HT-29 (cell line): ENCODE data around the gene COX7A2L. TPM values are rescaled to one million over a fixed set of nuclear protein-coding genes. Genes with fewer than 3 reads are reported as not detected.
"Not testable (repeated sequence)": the region's sequence is repeated elsewhere in the genome, so short reads cannot be mapped to it uniquely, and the experiment has no call there.

Experiments used
- DNase-seq: peaks from one replicate; pipeline ENCODE4 v3.0.0-alpha.2; 2015; ENCODE audit warnings: low spot score
- total RNA-seq: library from RNA; depleted of rRNA; stranded (reverse); fragments of >200 nt; shearing (Covaris generic); gene quantifications from 2 replicates; pipeline ENCODE4 v1.2.3, GENCODE V29; 2014

COX7A2L gene
- total RNA-seq, 1 experiment from 2014 or later: 89.7 TPM

DNA sequence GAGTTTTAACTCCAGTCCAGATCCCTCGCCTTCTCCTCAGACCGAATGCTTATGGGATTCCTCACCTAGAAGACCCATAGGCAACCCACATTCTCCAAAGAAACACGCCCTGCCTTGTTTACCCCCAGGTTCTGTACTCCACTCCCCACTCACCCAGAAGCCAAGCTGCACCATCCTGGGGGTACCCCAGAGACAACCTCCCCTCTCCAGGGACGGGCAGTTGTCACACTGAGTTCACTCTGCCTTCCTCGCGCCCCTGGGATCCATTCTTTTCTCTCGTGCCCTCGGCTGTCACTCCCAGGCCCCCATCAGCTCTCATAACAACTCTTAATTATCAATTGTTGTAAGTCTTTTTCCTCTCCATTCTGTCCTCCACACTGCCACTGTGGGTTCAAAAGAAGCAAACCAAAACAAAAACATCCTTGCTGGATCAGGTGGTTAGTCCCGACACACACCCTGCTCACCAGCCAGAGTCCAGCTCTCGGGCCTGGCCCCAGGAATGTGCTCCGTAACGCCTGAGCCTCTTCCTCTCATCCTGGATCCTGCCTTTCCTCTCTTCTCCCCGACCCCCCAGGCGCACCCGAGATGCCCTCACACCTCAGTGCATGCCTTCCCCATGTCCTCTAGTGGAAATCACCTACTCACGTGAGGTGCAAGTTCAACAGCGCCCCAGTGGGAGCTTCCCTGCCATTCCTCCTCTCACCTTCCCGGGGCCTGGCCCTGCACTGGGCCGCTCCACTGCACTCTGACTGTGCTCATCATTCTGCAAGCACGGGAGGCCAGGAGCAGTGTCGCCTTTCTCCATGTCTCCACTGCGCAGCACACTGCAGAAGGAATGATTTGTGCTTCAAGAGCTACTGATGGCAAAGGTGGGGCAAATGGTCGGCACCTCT is 20.7 kb downstream of the COX7A2L start:
- no peak for DNase-seq

DNA sequence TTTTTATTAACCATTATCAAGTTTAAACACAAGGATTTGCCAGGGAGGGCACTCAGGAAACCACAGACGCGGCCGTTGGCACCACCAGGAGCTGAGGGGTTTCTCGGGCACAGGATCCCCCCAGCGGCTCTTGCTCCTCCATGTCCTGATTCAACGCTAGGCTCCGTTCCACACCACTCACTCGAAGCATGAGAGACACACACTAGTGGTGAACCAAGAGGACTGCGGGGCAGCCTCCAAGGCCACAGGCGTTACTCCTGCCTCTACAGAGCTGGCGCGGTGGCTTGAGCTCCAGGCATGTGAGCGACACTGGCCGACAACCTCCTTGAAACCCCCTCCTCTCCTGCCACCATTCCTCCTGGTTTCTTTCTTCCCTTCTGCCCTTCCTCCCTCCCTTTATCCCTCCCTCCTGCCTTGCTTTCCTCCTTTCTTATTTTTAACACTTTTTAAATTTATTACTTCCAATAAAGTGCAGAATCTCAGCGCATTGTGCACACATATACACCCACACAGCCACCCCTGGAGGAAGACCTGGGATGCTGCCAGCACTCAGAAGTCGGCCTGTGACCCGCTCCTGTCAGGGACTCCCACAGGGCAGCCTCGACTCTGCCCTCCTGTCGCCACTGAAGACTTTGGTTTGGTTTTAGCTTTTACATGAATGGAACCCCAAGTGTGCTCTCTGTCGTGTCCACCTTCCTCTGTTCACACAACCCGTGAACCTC is 21.7 kb downstream of the COX7A2L start:
- DNase-seq: peak; percentile 36

DNA sequence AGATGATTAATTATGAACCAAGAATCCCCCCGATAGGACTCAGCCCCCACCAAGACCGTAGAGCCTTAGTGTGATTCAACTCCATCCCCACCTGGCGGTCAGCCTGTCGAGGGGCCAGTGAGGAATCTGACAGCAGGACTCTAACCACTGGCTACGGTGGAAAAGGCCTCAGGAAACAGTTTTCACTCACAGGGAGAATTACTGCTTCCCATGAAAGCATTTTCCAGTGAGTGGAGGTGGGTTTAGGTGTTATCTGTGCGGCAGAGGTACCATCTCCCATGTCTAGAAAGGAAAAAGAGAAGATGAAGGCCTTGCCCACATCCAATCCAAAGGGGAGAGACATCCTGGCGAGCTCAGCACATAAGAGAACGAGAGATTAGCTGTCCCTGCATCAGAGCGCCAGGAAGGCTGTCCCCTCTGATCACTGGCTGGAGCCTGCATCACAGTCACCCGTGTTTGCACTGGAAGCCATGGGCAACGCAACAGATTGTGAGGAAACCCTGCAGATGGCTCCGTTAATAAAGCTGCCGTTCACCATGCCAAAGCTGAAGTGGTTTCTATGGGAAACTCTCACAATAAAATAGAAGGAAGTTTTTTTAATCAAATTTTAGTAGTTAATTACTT is 22.3 kb downstream of the COX7A2L start:
- no peak for DNase-seq

DNA sequence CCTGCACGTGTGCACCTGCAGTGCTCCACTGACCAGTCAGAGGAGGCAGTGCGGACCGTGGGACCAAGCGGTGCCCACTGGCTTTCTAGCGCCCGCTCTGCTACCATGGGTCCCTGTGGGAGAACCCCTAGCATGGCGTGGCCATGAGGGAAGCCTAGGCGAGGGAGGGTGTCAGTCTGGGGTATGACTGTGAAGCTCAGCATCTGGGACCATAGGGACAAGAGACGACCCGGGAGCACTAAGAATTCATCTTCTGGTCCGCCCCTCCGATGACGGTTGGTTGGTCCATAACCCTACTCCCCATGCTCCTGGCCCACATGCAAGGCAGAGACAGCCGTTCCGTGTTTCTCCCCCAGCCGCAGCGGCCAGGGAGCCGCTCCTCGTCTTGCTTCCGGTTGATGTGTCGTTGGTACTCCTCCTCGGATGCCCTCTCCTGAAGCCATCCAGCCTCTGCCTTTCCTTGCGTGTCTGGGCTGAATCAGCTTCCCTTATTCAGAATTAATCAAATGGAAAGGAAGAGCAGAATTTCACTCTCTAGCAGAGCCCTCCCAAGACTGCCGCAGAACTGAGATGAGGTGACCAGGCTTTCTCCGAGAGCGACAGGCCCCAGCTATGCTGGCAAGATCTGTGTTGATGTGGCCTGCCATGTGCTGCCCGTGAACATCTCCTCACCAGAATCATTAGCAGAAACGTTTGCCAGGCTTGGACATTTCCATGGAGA is 23.0 kb downstream of the COX7A2L start:
- DNase-seq: no peak

DNA sequence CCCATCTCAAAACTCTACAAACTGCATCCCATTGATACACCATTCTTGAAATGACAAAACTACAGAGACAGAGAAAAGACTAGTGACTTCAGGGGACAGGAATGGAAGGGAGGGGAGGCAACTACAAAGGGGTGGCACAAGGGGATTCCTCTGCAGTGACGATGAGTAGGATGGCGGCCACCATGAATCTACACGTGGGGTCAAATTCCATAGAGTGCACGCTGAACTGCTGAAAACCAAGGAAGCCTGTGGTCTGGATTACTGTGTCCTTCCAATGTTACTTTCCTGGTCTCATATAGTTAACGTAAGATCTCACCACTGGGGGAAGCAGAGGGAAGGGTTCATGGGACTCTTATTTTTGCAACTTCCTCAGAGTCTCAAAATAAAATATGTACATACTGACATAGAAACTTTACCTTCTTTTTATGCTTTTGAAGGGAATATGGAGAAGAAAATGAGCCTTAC is 23.6 kb downstream of the COX7A2L start:
- no peak for DNase-seq

DNA sequence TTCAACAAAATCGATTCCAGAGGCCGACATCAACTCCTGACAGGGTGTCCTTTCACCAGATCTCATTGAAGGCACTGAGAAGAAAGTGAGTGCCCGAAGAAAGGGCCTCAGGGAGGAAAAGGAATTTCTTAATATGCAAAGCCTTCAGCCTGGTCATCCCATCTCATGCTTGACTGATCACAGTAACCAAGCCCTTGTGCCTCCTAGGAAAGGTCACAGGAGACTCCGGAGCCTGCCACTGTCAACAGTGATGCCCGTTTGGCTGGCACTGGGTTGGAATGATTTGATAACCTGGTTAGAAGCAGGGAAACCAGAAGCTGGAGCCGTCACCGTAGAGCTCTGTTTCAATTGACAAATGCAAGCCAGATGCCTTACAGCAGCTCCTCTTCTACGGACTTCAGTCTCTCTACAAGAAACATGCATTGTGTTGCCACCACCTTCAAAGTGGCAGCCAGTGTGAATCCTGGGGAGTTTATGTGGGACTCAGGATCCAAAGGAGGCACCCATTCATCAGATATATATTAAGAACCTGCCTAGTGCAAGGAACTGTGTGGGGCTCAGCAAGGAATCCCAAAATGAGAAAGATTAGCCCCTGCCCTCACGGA is 24.6 kb downstream of the COX7A2L start:
- no peak for DNase-seq

DNA sequence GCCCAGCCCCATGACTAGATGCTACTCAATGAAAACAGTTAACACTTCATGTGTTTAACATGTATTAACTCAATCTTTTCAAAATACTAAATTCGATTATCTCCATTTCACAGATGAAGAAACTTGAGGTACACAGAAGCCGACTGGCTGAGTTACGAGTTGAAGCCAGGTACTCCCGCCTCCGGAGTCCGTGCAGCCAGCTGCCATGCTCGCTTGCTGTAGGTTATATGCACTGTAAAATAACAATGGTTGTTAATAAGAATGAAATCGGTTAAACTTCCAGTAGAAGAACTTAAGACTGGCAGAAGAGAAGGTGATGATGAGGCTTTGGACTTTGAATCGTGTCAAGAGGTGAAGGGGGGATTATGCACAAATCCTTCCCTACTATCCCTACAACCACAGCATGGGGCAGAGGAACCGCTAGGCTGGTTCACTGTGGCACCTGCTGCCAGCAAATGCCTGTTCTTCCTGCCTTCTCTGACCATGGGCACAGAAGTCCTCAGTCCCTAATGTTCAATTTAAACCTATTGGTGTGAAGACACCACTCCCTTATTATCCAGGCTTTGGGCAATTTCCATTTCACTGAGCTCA is 25.4 kb downstream of the COX7A2L start:
- DNase-seq: no peak

DNA sequence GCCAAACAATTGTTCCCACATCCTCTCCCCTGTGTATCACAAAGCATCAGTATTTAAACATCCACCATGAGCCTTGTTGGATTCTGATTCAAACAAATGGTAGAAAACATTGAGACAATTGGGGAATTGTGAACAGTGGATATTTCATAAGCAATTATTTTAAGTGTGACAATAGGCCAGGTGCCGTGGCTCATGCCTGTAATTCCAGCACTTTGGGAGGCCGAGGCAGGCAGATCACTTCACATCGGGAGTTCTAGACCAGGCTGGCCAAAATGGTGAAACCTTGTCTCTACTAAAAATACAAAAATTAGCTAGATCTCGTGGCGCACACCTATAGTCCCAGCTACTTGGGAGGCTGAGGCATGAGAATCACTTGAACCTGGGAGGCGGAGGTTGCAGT is 26.2 kb downstream of the COX7A2L start:
- DNase-seq: not testable (repeated sequence)

DNA sequence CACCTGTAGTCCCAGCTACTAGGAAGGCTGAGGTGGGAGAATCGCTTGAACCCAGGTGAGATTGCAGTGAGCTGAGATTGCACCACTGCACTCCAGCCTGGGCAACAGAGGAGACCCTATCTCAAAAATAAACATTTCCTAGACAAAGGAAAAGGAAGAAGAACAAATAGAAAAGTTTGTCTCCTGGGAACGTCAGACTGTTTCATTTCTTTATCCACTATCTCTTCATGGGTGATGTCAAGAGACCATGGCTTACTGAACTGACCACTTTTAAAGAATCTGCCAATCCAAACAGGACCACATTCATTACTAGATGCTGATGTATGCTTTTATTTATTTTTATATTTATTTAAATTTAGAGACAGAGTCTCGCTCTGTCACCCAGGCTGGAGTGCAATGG is 26.8 kb downstream of the COX7A2L start:
- no peak for DNase-seq

DNA sequence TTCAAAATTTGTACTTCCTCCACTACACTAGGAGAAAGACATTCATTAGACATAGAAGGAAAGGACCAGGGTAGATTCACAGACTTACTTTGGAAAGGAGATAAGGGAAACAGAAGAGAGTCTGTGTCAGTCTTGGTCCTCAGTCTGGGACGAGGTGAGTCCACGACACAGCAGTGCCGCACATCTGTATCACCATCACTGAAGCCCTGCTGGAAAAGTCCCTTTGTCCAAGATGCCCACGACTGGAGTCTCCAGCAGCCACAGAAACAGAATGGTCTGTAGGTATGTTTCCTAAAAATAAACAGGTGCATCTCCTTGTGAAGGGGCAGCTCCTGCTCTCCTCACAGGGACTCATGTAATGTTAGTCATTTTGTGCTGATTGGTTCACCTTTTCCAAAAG is 27.4 kb downstream of the COX7A2L start:
- DNase-seq: no peak

DNA sequence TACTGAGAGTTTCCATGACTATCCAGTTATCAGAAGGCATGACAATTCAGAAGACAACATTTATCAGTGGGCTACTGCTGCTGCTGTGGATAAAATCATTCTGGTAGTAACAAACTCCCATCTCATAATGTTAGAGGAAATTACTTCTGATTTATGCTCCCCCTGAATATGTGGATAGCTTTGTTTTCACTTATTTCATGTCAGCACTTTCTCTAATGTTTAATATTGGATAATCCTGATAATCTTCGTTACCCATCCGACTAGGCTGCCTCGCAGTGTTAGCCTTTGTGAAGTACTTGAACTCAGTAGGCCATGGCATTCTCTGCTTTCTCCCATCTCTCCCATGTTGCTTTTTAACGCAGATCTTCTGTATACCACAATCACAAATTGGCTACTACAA is 28.4 kb downstream of the COX7A2L start:
- DNase-seq: no peak

DNA sequence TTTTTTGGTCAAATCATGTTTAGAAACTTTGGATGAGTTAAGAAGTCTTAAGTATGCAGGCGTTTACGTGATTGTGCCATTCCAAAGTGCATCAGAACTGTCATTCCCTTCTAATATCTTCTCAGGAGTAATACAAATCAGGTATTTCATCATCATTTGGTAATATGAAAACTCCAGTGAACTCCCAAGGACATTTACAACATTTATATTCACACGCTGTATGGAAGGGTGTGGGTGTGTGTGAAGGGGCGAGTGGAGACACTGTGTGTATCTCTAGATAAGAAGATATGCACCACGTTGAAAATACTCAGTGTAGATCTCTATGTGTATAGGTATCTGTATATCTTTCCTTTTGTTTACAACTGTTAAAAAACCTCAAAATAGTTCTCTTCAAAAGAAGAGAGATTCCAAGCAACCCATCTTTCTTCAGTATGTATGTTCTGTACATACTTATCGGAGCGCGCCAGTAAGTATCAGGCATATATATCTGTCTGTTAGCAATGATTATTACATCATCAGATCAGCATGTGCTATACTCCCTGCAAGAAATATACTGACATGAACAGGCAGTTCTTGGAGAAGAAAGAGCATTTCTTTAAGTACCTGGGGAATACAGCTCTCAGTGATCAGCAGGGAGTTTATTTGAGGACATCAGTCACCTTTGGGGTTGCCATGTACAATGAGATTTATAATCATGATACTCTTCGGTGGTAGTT is 29.3 kb downstream of the COX7A2L start:
- DNase-seq: no peak

DNA sequence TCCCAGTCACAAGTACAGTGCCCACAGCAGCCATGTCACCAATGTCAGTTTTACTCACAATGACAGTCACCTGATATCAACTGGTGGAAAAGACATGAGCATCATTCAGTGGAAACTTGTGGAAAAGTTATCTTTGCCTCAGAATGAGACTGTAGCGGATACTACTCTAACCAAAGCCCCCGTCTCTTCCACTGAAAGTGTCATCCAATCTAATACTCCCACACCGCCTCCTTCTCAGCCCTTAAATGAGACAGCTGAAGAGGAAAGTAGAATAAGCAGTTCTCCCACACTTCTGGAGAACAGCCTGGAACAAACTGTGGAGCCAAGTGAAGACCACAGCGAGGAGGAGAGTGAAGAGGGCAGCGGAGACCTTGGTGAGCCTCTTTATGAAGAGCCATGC is 31.3 kb downstream of the COX7A2L start:
- DNase-seq: no peak

DNA sequence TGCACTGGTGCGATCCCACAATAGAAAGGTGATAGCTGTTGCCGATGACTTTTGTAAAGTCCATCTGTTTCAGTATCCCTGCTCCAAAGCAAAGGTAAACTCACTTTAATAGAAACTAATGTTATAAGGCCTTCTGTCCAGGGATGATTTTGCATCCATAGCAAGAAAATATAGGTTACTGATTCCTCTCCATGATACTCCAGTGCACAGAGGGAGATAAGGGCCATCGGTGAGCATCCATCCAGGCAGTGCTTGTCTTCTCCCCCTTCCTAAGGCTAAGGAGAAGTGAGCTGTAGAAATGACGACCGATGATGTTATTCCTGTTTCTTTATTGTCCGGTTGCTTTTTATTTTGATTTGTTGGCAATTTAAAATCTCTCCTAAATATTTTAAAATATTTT is 32.1 kb downstream of the COX7A2L start:
- no peak for DNase-seq

DNA sequence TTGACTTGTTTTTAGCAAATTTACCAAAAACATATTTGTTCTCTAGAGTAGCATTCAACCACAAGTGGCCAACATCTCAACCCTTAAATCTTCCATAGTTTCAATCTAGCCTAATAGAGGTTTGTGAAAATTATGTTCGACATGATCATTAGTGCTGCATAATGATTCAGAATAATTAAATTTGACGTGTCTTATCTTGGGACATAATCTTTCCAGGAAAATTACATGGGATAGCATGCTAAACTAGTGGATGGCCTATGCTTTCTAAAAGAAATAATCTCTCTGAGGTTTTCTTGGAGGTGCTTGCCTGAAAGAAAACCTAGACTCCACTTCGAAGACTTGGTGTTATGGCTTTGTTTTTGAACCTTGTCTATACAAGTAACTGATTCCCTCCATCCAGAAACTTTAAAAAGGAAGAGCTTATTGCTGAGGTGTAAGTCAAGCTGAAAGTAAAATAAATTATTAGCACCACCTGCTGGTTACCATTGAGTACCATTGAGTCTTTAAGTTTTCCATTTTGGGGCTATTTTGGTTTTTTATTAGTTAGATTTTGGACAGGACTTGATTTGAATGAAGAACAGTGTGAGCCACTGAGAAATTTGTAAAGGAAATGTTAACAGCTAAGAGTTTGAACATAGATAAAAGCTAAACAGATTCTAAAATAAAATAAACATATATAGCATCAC is 32.7 kb downstream of the COX7A2L start:
- DNase-seq: peak; percentile 36

DNA sequence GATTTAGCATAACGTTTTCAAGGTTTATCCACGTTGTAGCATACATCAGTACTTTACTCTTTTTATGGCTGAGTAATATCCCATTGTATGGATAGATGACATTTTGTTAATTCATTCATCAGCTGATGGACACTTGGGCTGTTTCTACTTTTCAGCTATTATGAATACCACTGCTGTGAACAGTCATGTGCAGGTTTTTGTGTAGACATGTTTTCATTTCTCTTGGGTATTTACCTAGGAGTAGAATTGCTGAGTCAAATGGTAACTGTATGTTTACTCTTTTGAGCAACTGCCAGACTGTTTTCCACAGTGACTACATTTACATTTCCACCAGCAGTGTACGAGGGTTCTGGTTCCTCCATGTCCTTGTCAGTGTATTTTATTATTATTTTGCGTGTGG is 33.9 kb downstream of the COX7A2L start:
- DNase-seq: no peak

DNA sequence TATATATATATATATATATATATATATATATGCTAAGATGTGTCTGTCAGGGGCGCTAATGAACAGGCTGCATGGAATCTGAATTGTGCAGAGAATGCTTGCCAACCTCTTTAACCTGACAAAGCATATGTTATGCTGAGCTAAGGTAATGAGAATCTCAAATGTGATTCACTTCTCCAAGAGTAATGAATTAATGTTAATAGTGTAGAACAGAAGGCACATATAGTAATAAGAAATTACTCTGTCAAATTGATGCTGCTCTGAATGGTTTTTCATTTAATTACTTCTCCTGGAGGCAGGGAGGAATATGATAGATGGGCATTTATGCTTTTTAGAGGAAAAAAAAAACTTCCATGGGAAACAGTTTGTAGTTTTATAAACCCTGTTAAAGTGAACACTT is 35.4 kb downstream of the COX7A2L start:
- DNase-seq: no peak

DNA sequence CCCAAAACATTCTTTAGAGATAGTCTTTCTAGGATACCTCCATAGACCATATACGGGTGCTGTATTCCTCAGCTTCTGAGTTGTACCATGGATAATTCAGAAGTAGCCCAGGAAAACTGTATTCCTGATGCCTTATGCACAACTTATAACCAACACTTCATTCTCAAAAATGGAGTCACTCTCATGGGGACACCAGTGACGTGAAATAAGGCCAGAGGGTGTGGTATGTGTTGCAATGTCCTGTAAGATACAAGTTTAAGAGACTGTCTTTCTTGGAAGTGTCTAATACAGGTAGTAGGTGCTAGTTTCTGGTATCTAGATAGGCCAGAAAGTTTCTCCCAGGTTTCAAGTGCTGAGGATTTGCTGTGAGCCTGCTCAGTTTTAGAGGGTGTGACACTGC is 36.1 kb downstream of the COX7A2L start:
- DNase-seq: no peak

DNA sequence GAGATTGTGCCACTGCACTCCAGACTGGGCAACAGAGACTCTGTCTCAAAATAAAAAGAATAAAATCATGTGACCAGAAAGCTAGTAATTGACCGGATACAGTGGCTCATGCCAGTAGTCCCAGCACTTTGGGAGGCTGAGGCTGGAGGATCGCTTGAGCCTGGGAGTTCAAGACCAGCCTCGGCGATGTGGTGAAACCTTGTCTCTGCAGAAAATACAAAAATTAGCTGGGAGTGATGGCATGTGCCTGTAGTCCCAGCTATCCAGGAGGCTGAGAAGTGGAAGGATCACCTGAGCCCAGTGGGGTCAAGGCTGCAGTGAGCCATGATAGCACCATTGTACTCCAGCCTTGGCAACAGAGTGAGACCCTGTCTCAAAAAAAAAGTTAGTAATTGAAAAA is 36.8 kb downstream of the COX7A2L start:
- no peak for DNase-seq
